ENCODE results near the gene KDM4C. TPM values are rescaled to one million over a fixed set of nuclear protein-coding genes. Genes with fewer than 3 reads are reported as not detected.

The KDM4C gene
- total and polyA plus RNA-seq, 10 donors = 11.1 to 85.5 (median 61.9) TPM

- Histone ChIP-seq H3K4me1 (peaks cover 0 to 40% (median 7%) of the 10 kb centered on the region in 6 donors), H3K27me3 (replicated peaks in 1 of 7) (no peaks in the 10 kb centered on the region), H3K9me3 (no peaks in the 10 kb centered on the region), H3K36me3 (peaks cover 0 to 16% (median 0%) of the 10 kb centered on the region in 6 donors), H3K4me3 (no peak overlapping the region), H3K27ac (no peak overlapping the region)
- DNase-seq = no peak
- intact Hi-C loops (cut with DNase I; ENCODE audit: low total_unique reads) = no loop called here
- WGBS, 5 donors = 69 to 93% (median 74%) methylated on average over 1 of the region's 1 CpG
- TF ChIP-seq POLR2AphosphoS5 (IDR thresholded peaks at IDR 0.05) = no peak
- no peak for TF ChIP-seq POLR2A (IDR thresholded peaks at IDR 0.05)
- TF ChIP-seq, protein P1, sequence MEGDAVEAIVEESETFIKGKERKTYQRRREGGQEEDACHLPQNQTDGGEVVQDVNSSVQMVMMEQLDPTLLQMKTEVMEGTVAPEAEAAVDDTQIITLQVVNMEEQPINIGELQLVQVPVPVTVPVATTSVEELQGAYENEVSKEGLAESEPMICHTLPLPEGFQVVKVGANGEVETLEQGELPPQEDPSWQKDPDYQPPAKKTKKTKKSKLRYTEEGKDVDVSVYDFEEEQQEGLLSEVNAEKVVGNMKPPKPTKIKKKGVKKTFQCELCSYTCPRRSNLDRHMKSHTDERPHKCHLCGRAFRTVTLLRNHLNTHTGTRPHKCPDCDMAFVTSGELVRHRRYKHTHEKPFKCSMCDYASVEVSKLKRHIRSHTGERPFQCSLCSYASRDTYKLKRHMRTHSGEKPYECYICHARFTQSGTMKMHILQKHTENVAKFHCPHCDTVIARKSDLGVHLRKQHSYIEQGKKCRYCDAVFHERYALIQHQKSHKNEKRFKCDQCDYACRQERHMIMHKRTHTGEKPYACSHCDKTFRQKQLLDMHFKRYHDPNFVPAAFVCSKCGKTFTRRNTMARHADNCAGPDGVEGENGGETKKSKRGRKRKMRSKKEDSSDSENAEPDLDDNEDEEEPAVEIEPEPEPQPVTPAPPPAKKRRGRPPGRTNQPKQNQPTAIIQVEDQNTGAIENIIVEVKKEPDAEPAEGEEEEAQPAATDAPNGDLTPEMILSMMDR (IDR thresholded peaks at IDR 0.05 in 8 of 11, conservative IDR thresholded peaks at IDR 0.05 in 3 of 11) = no peak
These were observed 170.1 kb downstream of the KDM4C start for GRCh38 chr9:6927838-6928237.

- TF ChIP-seq POLR2A (IDR thresholded peaks at IDR 0.05) = no peak
- TF ChIP-seq, protein P1 (IDR thresholded peaks at IDR 0.05 in 8 of 11, conservative IDR thresholded peaks at IDR 0.05 in 3 of 11) = no peak
- no peak for TF ChIP-seq POLR2AphosphoS5 (IDR thresholded peaks at IDR 0.05)
- intact Hi-C loops (cut with DNase I; ENCODE audit: low total_unique reads) = no loop called here
- H3K4me1 ChIP-seq = peaks cover 0 to 29% (median 5%) of the 10 kb centered on the region in 6 donors
- no peak overlapping the region for H3K4me3 ChIP-seq
- 78 to 92% (median 82%) methylated on average over 2 of the region's 2 CpGs for WGBS, 5 donors
- no peaks in the 10 kb centered on the region for H3K9me3 ChIP-seq
- H3K27ac ChIP-seq = no peak overlapping the region
- H3K36me3 ChIP-seq = peaks cover 0 to 12% (median 0%) of the 10 kb centered on the region in 6 donors
- no peaks in the 10 kb centered on the region for H3K27me3 ChIP-seq (replicated peaks in 1 of 7)
- DNase-seq = no peak
These were observed 171.1 kb downstream of the KDM4C start for GRCh38 chr9:6928863-6929262.

- 65 to 86% (median 75%) methylated on average over 3 of the region's 3 CpGs for WGBS, 5 donors
- TF ChIP-seq, protein P1 (IDR thresholded peaks at IDR 0.05 in 8 of 11, conservative IDR thresholded peaks at IDR 0.05 in 3 of 11) = no peak
- no peak for TF ChIP-seq POLR2AphosphoS5 (IDR thresholded peaks at IDR 0.05)
- intact Hi-C loops (cut with DNase I; ENCODE audit: low total_unique reads) = no loop called here
These were observed 171.9 kb downstream of the KDM4C start for GRCh38 chr9:6929441-6930215.

GRCh38 chr9:6930827-6931226 is 173.1 kb downstream of the KDM4C start:
- H3K4me1 ChIP-seq = peaks cover 0 to 23% (median 5%) of the 10 kb centered on the region in 6 donors
- TF ChIP-seq POLR2A (IDR thresholded peaks at IDR 0.05) = no peak
- TF ChIP-seq POLR2AphosphoS5 (IDR thresholded peaks at IDR 0.05) = no peak
- TF ChIP-seq, protein P1 (IDR thresholded peaks at IDR 0.05 in 8 of 11, conservative IDR thresholded peaks at IDR 0.05 in 3 of 11) = no peak
- H3K4me3 ChIP-seq = no peak overlapping the region
- H3K36me3 ChIP-seq = peaks cover 0 to 5% (median 0%) of the 10 kb centered on the region in 6 donors
- H3K9me3 ChIP-seq = no peaks in the 10 kb centered on the region
- no peaks in the 10 kb centered on the region for H3K27me3 ChIP-seq (replicated peaks in 1 of 7)
- intact Hi-C loops (cut with DNase I; ENCODE audit: low total_unique reads) = no loop called here
- no peak for DNase-seq
- no peak overlapping the region for H3K27ac ChIP-seq

More at GRCh38 chr9:6929441-6930215, 171.9 kb downstream of the KDM4C start:
- Histone ChIP-seq H3K9me3 (no peaks in the 10 kb centered on the region), H3K4me3 (no peak overlapping the region), H3K4me1 (peaks cover 0 to 22% (median 5%) of the 10 kb centered on the region in 6 donors), H3K27ac (no peak overlapping the region), H3K36me3 (peaks cover 0 to 5% (median 0%) of the 10 kb centered on the region in 6 donors), H3K27me3 (replicated peaks in 1 of 7) (no peaks in the 10 kb centered on the region)
- no peak for DNase-seq
